Fibroblast of peridontal ligament (primary cell): ENCODE results near the gene ALG1.
A peak's percentile ranks its signal among the peaks of the same experiment; 100 is the strongest.

Experiments used
- DNase-seq: peaks from one replicate; pipeline ENCODE4 v3.0.0-alpha.2; 2010; ENCODE audit errors: extremely low read depth

The ALG1 gene

DNA sequence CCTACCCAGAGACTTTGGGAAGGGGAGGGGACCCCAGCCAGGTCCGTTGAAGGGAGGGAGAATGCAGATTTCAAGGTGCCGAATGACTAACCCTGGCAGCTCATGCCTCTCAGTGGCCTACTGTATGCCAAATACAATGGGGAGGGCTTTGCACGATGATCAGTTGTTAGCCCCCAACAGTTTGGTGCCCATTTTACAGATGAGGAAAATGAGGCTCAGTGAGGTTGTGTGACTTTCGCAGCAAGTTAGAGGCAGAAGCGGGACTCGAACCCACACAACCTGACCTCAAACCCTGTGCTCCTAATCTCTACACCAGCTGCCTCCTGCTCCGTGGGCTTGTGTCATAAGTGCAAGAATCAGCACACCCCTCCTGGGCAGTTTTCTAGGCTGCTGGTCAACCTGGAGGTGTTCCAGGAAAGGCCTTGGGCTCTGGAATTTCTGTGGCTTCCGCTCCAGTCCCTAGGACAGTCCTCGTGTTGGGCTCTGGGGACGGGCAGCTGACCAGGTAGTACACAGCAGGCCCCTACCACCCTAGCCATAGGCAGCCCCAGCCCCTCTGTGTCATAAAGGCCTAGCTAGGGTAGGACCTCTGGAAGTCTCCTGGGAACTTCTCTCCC, 26.0 kb upstream of the ALG1 start:
- DNase-seq = no peak

DNA sequence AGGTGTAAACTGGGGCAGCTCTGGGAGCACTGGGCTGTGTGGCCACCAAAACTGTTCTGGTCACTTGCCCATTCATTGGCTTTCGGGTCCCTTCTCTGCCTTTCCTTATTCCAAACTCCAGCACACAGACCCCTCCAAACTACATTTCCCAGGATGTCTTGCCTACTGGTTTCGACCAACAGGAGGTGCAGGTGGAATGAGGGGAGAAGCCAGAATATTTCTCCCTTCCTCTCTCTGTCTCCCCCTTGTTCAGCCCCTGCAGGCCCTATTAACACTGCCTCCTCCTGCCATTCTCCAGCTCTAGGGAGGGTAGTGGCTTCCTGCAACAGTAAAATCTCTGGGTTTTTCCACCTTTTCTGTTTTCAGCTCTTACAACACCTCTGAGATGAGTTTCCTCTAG, 24.7 kb upstream of the ALG1 start:
- DNase-seq = no peak

DNA sequence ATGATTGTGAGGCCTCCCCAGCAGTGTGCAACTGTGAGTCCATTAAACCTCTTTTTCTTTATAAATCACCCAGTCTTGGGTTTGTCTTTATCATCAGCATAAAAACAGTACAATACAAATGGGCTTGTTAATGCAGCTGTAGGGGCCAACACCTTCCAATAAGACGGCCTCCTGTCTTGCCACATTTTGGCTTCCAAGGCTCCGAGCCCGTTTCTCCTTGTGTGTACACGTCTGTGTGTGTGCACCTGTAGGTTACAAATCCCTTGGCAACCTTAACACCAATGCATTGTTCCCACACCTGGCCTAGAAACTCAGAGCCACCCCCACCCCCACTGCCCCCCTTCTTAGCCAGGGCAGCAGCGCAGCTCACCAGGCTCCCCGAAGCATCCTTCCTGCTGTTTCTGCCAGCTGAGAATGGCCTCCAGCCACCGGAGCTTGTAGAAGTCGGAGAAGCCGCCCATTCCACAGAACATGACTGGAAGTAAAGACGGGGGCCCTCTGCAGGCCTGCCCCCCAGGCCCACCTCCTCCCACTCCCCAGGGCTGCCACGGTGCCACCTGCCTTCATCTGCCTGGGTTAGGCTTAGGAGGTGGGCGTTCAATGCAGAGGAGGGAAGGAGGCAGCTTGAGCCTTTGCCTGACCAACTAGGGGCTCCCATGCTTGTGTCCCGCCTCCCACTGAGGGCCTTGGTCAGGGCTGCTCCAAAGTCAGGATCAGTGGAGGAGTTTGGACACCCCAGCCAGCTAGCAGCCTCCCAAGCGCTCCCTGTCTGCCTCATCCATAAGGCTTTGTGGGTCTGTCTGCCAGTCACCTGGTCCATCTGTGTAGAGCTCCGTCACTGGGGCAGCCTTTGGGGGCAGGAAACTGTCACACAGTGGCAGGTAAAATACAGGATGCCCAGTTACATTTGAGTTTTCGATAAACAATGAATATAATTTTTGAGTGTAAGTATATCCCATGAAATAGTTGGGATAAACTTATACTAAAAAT, 16.5 kb upstream of the ALG1 start:
- no peak for DNase-seq

DNA sequence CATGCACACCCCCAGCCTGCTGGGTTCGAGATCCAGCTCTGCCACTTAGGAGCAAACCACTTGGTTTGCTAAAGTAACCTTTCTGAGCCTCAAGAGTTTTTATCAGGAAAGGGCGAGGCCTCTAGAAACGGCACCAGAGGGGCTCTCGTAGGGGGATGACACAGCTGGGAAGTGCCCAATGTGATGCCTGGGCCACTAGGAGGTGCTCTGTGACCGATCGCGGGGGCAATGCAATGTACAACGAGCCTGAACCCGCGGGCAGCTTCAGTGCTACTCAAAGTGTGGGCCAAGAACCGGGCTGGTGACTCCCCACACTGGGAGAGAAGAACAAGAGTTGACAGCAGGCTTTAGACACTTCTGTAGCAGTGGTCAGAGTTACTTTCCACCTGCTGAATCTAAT, 15.3 kb upstream of the ALG1 start:
- DNase-seq = no peak

DNA sequence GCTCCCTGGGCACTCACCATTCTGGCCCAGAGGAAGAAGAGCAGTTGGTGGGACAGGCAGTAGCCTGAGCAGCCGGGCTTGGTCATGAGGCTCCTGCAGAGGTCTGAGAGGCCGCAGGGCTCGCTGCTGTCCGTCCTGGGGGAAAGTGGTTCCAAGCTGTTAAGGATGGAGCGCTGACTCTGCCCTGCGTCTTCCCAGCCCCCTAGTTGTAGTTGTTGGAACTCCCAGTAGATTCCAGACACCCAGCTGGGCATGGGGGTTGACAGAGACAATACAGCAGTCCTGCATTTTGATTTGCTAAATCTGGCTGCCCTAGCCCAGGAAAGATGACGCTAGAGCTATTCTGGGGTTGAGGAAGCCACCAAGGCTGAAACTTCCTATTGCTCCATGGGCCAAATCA, 13.2 kb upstream of the ALG1 start:
- DNase-seq = no peak

DNA sequence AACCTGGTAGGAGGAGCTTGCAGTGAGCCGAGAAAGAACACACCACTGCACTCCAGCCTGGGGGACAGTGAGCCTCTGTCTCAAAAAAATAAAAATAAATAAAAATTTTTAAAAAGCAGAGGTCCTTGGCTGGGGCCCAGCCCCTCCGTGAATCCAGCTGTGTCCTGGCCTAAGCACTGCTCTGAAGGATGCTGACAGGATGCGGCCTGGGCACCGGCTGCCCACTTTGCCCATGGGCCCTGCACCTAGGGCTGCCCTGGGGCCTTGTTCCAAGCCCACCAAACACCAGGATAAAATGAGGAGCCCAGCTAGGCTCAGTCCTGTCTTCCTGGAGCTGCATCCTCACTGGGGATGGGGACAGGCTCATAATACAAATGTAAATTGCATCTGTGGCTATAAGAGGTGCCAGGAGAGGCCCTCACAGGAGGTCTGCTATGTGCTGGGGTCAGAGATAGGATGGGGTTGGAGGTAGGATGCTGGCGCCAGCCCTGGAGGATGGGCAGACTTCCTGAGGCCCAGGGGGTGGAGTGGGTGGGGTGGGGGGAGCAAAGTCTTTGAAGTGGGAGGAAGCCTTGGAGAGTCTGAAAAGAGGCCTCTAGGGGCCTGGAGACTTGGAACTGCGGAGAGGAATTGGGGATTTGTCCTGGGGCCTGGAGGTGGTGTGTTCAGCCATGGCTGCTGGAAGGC, 12.1 kb upstream of the ALG1 start:
- DNase-seq = no peak

DNA sequence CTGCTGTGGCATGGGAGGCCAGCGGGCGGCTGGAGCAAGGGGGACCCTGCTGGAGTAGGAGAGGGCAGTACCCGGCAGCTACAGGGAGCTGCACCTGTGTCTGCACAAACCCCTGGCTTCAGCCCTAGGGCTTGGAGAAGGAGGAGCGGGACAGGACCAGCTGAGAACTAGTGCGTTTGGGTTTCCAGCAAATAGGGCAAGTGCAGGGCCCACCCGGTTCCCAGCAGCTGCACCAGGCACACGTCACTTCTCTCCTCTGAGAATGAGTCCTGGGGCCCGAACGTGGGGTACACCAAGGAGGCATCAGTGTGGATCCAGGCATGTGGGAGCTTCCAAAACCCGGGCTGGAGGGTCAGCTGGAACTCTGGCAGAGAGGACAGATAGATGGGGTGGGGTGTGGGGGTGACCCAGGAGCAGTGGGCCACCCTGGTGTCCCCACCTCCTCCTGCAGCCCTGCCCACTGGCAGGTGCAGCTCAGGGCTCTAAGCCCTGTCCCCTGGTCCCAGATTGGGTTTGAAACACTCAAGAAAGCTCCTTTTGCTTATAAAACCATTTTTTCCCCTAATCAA, 11.5 kb upstream of the ALG1 start:
- no peak for DNase-seq

DNA sequence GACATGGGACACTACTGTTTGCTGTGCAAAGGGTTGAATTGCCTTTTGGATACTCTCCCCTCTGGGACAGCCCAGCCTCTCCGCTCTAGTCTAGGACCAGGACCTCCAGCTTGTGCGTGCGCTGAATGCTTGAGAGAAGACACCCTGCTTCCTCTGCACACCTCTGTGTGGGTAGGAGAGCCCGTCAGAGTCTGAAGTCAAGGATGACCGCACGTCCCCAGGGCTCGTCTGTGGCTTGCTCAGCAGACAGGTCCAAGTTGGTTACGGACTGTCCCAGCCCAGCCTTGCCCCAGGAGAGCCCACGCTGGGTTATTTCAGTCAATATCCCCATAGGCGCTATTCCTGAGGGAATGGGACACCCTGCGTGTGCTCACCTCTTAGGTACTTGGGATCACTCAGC, 9.6 kb upstream of the ALG1 start:
- DNase-seq = no peak

DNA sequence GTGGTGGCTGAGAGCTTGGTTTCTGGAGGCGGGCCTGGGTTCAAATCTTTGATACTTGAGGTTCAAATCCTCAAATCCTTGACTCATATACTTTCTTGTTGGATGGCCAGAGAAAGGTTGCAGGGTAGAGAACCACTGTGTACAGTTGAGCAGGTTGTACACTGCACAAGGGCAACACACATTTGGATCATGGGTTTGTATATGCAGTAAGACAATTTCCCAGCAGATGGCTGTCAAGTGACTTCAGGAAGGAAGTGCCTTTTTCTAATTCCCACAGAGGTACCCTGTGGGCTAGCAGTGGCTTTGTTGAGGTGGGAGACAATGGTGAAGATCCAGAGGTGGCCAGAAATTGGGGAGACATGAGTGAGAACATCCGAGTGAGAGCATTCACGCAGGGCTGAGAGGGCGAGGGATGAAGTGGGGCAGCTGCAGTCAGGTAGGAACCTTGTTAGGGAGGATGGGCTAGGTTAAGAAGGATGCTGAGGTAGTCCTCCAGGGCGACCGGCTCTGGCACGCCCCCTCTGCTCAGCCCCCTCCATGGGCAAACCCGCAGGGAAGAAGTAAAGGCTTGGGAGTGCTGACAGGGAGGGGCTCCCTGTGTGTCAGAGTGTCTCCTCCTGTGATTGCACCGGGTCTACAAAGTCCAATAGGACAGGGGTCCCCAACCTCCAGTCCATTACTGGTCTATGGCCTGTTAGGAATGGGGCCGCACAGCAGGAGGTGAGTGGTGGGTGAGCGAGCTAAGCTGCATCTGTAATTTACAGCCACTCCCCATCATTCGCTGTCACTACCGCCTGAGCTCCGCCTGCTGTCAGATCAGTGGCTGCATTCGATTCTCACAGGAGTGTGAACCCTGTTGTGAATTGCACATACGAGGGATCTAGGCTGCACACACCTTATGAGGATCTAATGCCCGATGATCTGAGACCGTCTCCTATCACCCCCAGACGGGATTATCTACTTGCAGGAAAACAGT, 8.6 kb upstream of the ALG1 start:
- DNase-seq = no peak

DNA sequence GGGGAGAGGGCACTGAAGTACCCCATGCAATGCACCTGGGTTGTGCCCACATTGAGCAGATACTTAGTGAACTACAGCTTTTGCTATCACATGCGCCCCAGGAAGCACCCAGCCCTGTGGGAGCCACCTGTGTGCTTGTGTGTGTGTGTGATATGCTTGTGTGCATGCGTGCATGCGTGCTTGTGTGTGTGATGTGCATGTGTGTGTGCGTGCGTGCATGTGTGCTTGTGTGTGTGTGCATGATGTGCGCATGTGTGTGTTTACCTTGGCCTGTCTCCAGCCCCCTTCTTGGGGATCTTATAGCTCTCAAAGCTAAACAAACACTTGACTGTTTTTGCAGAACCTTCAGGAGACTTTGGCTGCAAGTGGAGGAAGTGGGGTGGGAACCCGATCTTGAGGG, 6.7 kb upstream of the ALG1 start:
- DNase-seq = no peak

DNA sequence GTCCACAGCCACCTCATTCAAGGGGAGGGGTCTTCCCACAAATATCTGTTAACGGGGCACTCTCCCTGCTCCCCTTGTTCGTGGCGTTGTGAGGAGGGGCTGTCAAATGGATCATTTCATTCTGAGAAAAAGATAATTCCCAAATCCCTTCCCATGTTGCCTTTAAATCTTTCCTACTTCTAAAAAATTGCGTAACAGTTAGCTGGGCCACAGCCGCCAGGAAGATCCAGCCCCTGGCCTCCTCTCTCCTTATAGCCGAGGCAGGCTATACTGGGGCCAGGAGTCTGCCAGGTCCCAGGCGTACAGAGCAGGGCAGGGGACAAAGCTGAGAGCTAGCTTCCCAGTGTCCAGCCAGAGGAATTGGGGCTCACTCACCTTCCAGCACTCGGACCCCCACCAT, 6.3 kb upstream of the ALG1 start:
- DNase-seq = no peak

DNA sequence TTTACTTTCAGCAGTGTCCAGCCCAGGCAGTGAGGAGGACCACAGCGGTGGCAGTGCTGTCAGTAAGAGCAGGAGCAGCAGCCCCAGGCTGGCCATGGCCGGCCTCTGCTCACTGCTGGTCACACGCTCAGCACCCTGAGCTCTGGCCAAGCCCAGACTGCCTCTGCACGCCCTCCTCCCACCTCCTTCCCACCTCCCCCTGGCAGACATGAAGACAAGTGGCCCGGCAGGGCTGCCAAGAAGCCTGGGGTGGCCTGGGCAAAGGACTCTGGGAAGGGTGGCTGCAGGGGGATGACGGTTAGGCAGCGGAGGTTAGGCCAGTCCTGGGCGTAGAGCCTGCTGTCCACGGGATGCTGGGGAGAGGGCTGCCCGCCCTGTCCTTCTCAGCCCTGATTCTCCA, 5.8 kb upstream of the ALG1 start, which contains the start of gene C16orf89:
TSS of gene C16orf89 (minus strand) at position 144 of the 400 bp plus-strand sequence. CDS start at position 96, 48 bp downstream.
- DNase-seq = no peak

DNA sequence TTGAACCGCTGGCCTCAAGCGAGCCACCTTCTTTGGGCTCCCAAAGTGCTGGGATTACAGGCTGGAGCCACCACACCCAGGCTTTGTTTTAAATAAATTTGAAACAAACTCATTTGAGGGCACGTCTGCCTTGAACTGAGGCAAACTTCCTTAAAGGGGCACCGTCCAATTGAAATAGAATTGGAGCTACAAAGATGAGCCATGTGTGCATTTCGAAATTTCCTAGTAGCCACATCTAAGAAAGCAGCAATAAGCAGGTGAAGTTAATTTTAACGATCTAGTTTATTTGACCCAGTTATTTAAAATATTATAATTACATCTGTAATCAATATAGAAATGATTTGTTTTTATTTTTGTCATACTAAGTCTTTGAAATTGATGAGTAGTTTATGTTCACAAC, 5.1 kb upstream of the ALG1 start:
- DNase-seq = no peak

DNA sequence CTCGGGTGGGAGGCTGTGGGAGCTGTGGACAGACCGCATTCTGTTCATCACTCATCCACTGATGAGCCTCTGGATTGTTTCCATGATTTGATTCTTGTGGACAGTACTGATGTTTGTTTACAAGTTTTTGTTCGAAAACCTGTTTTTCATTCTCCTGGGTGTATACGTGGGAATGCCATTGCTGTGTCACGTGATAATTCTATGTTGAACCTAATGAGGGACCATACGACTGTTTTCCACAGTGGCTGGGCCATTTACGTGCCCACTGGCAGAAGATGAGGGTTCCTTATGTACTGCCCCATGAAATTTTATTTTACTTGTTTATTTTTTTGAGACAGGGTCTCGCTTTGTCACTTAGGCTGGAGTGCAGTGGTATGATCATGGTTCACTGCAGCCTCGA, 2.6 kb upstream of the ALG1 start:
- DNase-seq = no peak

DNA sequence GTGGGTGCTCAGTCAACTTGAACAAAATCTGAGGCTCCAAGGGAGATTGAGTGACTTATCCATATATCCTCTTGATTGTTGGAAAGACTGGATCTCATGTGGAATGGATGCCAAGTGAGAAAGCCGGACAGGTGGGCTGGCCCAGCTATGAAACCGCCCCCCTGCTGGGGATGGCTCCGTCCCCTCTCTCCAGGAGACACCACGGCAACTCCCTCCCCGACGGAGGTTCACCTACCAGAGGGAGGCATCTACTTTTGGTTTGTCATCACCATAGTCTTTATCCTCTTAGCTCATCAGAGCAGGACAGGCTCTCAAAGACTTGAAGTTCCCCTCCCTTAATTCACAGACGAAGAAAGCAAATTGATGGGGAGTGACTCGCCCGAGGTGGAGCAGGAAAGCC, 1.8 kb upstream of the ALG1 start:
- no peak for DNase-seq

DNA sequence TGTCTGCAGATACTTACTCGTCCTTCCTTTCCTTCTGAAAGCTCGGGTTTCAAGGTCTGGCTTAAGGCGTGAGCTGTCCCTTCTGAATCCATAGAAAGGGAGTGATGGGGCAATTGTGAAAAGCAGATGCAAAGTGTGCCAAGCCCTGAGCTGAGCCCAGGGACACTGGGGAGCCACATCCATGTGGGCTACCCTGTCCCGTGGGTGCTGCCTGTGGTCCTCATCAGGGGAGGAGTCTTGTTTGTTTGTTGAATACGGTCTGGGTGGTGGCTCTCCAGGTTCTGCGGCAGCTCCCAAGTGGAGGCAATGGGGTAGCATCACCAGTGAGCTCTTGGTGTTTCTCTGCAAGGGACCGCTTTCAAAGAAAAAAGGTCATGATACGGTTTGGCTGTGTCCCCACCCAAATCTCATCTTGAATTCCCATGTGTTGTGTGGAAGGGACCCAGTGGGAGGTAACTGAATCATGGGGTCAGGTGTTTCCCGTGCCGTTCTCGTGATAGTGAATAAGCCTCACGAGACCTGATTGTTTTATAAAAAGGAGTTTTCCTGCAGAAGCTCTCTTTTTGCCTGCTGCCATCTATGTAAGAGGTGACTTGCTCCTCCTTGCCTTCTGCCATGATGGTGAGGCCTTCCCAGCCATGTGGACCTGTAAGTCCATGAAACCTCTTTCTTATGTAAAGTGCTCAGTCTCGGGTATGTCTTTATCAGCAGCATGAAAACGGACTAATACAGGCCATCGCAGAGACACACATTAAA, 1.0 kb upstream of the ALG1 start:
- no peak for DNase-seq

DNA sequence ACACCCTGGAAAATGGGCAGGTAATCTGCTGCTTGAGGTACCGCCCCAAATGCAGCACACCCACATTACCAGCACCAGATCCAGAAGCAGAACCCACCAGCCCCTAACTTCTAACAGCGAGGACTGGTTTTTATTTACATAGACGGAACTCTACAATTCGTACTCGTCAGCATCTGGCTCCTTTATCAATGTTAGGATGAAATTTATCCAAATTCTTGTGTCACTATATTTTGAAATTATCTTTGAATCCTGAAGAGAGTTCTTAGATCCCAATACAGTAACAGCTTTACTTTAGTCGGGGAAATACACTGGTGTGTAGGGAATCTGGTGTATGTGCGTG, 332 bp upstream of the ALG1 start:
- no peak for DNase-seq

DNA sequence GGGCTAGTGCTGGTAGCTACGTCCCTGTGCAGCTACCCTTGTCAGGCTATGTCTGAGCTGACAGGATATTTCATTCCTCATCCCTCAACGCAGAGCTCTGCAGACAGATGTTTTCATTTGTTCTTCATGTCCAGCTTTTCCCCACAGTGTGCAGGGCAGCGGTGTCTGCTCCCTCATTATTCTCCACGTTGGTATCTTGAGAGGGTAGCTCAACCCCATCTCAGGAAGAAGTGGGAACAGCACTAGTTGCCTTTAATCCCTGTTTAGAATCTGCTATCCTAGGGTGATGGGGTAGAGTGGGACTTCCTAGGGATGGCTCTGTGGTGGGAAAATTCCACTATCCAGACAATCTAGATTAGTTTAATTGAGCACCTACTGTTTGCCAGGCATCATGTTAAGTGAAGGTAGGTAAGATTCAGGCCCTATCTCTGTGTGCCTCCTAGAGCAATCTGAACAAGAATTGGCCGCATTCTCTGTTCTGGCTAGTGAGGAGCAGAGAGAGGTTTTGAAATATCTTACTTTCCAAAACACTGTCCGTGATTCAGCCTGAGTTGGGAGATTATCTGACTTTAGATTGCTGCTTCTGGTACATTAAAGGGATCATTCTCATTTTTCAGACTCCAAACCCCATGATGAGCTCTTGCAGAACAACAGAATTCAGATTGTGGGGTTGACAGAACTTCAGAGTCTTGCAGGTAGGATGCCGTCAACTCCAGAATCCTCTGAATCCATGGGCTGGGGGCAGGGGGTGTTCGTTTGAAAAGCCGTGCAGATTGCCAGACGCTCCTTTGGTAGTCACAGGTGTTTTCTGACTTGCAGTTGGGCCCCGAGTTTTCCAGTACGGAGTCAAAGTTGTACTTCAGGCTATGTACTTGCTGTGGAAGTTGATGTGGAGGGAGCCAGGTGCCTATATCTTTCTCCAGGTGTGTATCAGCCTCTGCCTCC, 963 bp downstream of the ALG1 start:
- peak; percentile 5 for DNase-seq

DNA sequence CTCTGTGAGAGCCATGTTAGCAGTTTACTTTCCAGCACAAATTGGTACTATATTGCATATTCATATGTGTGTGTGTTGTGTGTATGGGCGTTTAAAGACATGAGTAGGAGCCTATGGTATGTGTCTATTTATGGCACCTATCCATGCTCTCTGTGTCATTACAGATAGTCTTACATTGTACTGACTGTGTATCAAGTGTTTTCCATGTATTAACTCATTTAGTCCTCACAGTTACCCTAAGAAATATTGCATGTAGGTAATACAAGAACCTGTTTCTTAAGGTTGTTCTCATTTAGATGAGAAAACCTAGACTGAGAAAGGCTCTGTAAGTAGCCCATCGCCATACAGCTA, 1.6 kb downstream of the ALG1 start:
- peak; percentile 44 for DNase-seq
